ENCODE measurements around the gene RAB23. TPM values are rescaled to one million over a fixed set of nuclear protein-coding genes. Genes with fewer than 3 reads are reported as not detected.

Gene RAB23
- total and polyA plus RNA-seq, 3 donors from 2014 or later: 5.6 to 11.8 (median 6.0) TPM

- TF ChIP-seq CTCF (IDR thresholded peaks at IDR 0.05): no peak
- TF ChIP-seq POLR2A (IDR thresholded peaks at IDR 0.05): no peak
- H3K36me3 ChIP-seq (ENCODE audit: low read depth, missing control alignments): no peaks in the 10 kb centered on the region
- 43 to 45% methylated on average over 5 of the region's 5 CpGs for WGBS, 2 donors
- DNase-seq: no peak
- intact Hi-C loops (cut with DNase I; ENCODE audit: low total_unique reads): loop anchor here (5.0 kb wide), 1 partner anchor 82 kb away; the partner anchor contains the start of gene ZNF451
- no peaks in the 10 kb centered on the region for H3K4me1 ChIP-seq
- H3K4me3 ChIP-seq: peak overlapping the region; percentile 82 to 85
- H3K27me3 ChIP-seq: no peaks in the 10 kb centered on the region
- H3K9me3 ChIP-seq: no peaks in the 10 kb centered on the region
- peak overlapping the region in 1 of 2 donors; percentile 97 for H3K27ac ChIP-seq
These were observed 48.1 kb downstream of the RAB23 start for GRCh38 chr6:57173886-57174510.

- Histone ChIP-seq H3K27me3 (no peaks in the 10 kb centered on the region), H3K9me3 (no peaks in the 10 kb centered on the region), H3K4me1 (no peaks in the 10 kb centered on the region), H3K4me3 (peak overlapping the region; percentile 82 to 85), H3K27ac (peak overlapping the region; percentile 93 to 97), H3K36me3 (ENCODE audit: low read depth, missing control alignments) (no peaks in the 10 kb centered on the region)
- TF ChIP-seq CTCF (IDR thresholded peaks at IDR 0.05): no peak
- TF ChIP-seq POLR2A (IDR thresholded peaks at IDR 0.05): no peak
- intact Hi-C loops (cut with DNase I; ENCODE audit: low total_unique reads): loop anchor here (5.0 kb wide), 1 partner anchor 81 kb away; the partner anchor contains the start of gene ZNF451
- peak; percentile 52 for DNase-seq
- 2 to 8% methylated on average over 19 of the region's 19 CpGs for WGBS, 2 donors
These were observed 48.8 kb downstream of the RAB23 start for GRCh38 chr6:57173056-57173885.

- peak in 1 of 3 experiments; percentile 46 for TF ChIP-seq CTCF (IDR thresholded peaks at IDR 0.05)
- no peak for TF ChIP-seq POLR2A (IDR thresholded peaks at IDR 0.05)
These were observed 49.7 kb downstream of the RAB23 start, which contains the start of gene BAG2 for GRCh38 chr6:57172136-57173055. TSS of gene BAG2 (plus strand) at chr6:57172326. CDS start at chr6:57172698, 372 bp downstream.

GRCh38 chr6:57165080-57165479 is 57.0 kb downstream of the RAB23 start:
- TF ChIP-seq CTCF (IDR thresholded peaks at IDR 0.05) (no peak), POLR2A (IDR thresholded peaks at IDR 0.05) (no peak)
- Histone ChIP-seq H3K9me3 (no peaks in the 10 kb centered on the region), H3K27me3 (no peaks in the 10 kb centered on the region), H3K4me1 (no peaks in the 10 kb centered on the region), H3K36me3 (ENCODE audit: low read depth, missing control alignments) (no peaks in the 10 kb centered on the region), H3K27ac (no peak overlapping the region), H3K4me3 (no peak overlapping the region)
- DNase-seq: no peak
- intact Hi-C loops (cut with DNase I; ENCODE audit: low total_unique reads): no loop called here
- WGBS, 2 donors: 97 to 100% methylated on average over 1 of the region's 1 CpG

More at GRCh38 chr6:57172136-57173055, 49.7 kb downstream of the RAB23 start, which contains the start of gene BAG2:
- Histone ChIP-seq H3K27me3 (no peaks in the 10 kb centered on the region), H3K4me3 (peak within 1 kb of the TSS; percentile 82 to 85), H3K9me3 (no peaks in the 10 kb centered on the region), H3K4me1 (no peaks in the 10 kb centered on the region), H3K36me3 (ENCODE audit: low read depth, missing control alignments) (no peaks in the 10 kb centered on the region), H3K27ac (peak within 1 kb of the TSS; percentile 93 to 97)
- intact Hi-C loops (cut with DNase I; ENCODE audit: low total_unique reads): loop anchor here (5.0 kb wide), 1 partner anchor 80 kb away; the partner anchor contains the start of gene ZNF451
- DNase-seq: peak; percentile 96
- 0 to 2% methylated on average over 27 to 86 of the region's 97 CpGs for WGBS, 2 donors
